ENCODE data around the gene SLC22A14. TPM values are rescaled to one million over a fixed set of nuclear protein-coding genes. Genes with fewer than 3 reads are reported as not detected.

SLC22A14 gene
- total and polyA plus RNA-seq, 4 donors: 0.17 TPM; not detected in 3

- DNase-seq (ENCODE audit: low spot score): no peak
- H3K27me3 ChIP-seq (ENCODE audit: control insufficient read depth in 4 of 4, insufficient read depth in 4 of 4, low read length in 3 of 4): no peaks in the 10 kb centered on the region
- no peak overlapping the region for H3K27ac ChIP-seq (ENCODE audit: low read depth in 1 of 2, low read length in 2 of 2)
- TF ChIP-seq ATF3 (IDR thresholded peaks at IDR 0.05): no peak
- TF ChIP-seq RXRA (IDR thresholded peaks at IDR 0.05): no peak
- no peak for TF ChIP-seq TAF1 (conservative IDR thresholded peaks at IDR 0.05)
- H3K36me3 ChIP-seq (ENCODE audit: control insufficient read depth in 4 of 4, insufficient read depth in 3 of 4, low read depth in 1 of 4, low read length in 3 of 4): no peaks in the 10 kb centered on the region
- no peak overlapping the region for H3K4me3 ChIP-seq (ENCODE audit: low read depth in 1 of 3, low read length in 3 of 3)
- 88% methylated on average over 1 of the region's 1 CpG for WGBS
- no peaks in the 10 kb centered on the region for H3K9me3 ChIP-seq (ENCODE audit: control insufficient read depth in 4 of 4, low read length in 3 of 4)
- H3K9ac ChIP-seq (ENCODE audit: low read depth in 1 of 2, low read length in 2 of 2): no peak overlapping the region
- H3K4me1 ChIP-seq (ENCODE audit: control insufficient read depth in 4 of 4, insufficient read depth in 4 of 4, low read length in 3 of 4): peaks cover 5 to 18% (median 12%) of the 10 kb centered on the region in 4 donors
Observed at GRCh38 chr3:38264779-38265178, 17.3 kb upstream of the SLC22A14 start.

GRCh38 chr3:38265604-38266307 is 16.3 kb upstream of the SLC22A14 start, which contains the start of gene SLC22A13:
TSS of gene SLC22A13 (plus strand) at chr3:38265812. CDS start at chr3:38265861, 49 bp downstream.
- Histone ChIP-seq H3K9me3 (ENCODE audit: control insufficient read depth in 4 of 4, low read length in 3 of 4) (no peaks in the 10 kb centered on the region), H3K27me3 (ENCODE audit: control insufficient read depth in 4 of 4, insufficient read depth in 4 of 4, low read length in 3 of 4) (no peaks in the 10 kb centered on the region), H3K9ac (ENCODE audit: low read depth in 1 of 2, low read length in 2 of 2) (no peak within 1 kb of the TSS), H3K4me3 (ENCODE audit: low read depth in 1 of 3, low read length in 3 of 3) (no peak within 1 kb of the TSS), H3K4me1 (ENCODE audit: control insufficient read depth in 4 of 4, insufficient read depth in 4 of 4, low read length in 3 of 4) (peaks cover 5 to 18% (median 12%) of the 10 kb centered on the region in 4 donors), H3K27ac (ENCODE audit: low read depth in 1 of 2, low read length in 2 of 2) (no peak within 1 kb of the TSS), H3K36me3 (ENCODE audit: control insufficient read depth in 4 of 4, insufficient read depth in 3 of 4, low read depth in 1 of 4, low read length in 3 of 4) (no peaks in the 10 kb centered on the region)
- TF ChIP-seq TAF1 (conservative IDR thresholded peaks at IDR 0.05): no peak
- no peak for TF ChIP-seq CTCF (IDR thresholded peaks at IDR 0.05; ENCODE audit: low read depth, low read length, missing input control)
- no peak for DNase-seq (ENCODE audit: low spot score)
- WGBS: 91% methylated on average over 9 of the region's 9 CpGs

GRCh38 chr3:38266810-38267209 is 15.3 kb upstream of the SLC22A14 start:
- Histone ChIP-seq H3K36me3 (ENCODE audit: control insufficient read depth in 4 of 4, insufficient read depth in 3 of 4, low read depth in 1 of 4, low read length in 3 of 4) (no peaks in the 10 kb centered on the region), H3K4me3 (ENCODE audit: low read depth in 1 of 3, low read length in 3 of 3) (no peak overlapping the region), H3K27ac (ENCODE audit: low read depth in 1 of 2, low read length in 2 of 2) (no peak overlapping the region), H3K27me3 (ENCODE audit: control insufficient read depth in 4 of 4, insufficient read depth in 4 of 4, low read length in 3 of 4) (no peaks in the 10 kb centered on the region), H3K9me3 (ENCODE audit: control insufficient read depth in 4 of 4, low read length in 3 of 4) (no peaks in the 10 kb centered on the region), H3K9ac (ENCODE audit: low read depth in 1 of 2, low read length in 2 of 2) (no peak overlapping the region), H3K4me1 (ENCODE audit: control insufficient read depth in 4 of 4, insufficient read depth in 4 of 4, low read length in 3 of 4) (peaks cover 5 to 18% (median 12%) of the 10 kb centered on the region in 4 donors)
- TF ChIP-seq YY1 (IDR thresholded peaks at IDR 0.05) (no peak), FOXA2 (IDR thresholded peaks at IDR 0.05) (no peak), SP1 (IDR thresholded peaks at IDR 0.05) (no peak), RAD21 (IDR thresholded peaks at IDR 0.05) (no peak), GABPA (IDR thresholded peaks at IDR 0.05 in 1 of 2, conservative IDR thresholded peaks at IDR 0.05 in 1 of 2) (no peak), TAF1 (conservative IDR thresholded peaks at IDR 0.05) (no peak)
- no peak for DNase-seq (ENCODE audit: low spot score)
- WGBS: 95% methylated on average over 1 of the region's 1 CpG

- no peak overlapping the region for H3K27ac ChIP-seq (ENCODE audit: low read depth in 1 of 2, low read length in 2 of 2)
- no peak for DNase-seq (ENCODE audit: low spot score)
- H3K4me3 ChIP-seq (ENCODE audit: low read depth in 1 of 3, low read length in 3 of 3): no peak overlapping the region
- 86% methylated on average over 2 of the region's 2 CpGs for WGBS
- no peaks in the 10 kb centered on the region for H3K27me3 ChIP-seq (ENCODE audit: control insufficient read depth in 4 of 4, insufficient read depth in 4 of 4, low read length in 3 of 4)
- peaks cover 5 to 18% (median 12%) of the 10 kb centered on the region in 4 donors for H3K4me1 ChIP-seq (ENCODE audit: control insufficient read depth in 4 of 4, insufficient read depth in 4 of 4, low read length in 3 of 4)
- no peak overlapping the region for H3K9ac ChIP-seq (ENCODE audit: low read depth in 1 of 2, low read length in 2 of 2)
- no peak for TF ChIP-seq JUND (IDR thresholded peaks at IDR 0.05)
- no peaks in the 10 kb centered on the region for H3K9me3 ChIP-seq (ENCODE audit: control insufficient read depth in 4 of 4, low read length in 3 of 4)
- H3K36me3 ChIP-seq (ENCODE audit: control insufficient read depth in 4 of 4, insufficient read depth in 3 of 4, low read depth in 1 of 4, low read length in 3 of 4): no peaks in the 10 kb centered on the region
Observed at GRCh38 chr3:38267662-38268061, 14.4 kb upstream of the SLC22A14 start.

Data from liver (tissue), 9 donors.